ENCODE results near the gene DDAH2.

DDAH2 gene

DNA sequence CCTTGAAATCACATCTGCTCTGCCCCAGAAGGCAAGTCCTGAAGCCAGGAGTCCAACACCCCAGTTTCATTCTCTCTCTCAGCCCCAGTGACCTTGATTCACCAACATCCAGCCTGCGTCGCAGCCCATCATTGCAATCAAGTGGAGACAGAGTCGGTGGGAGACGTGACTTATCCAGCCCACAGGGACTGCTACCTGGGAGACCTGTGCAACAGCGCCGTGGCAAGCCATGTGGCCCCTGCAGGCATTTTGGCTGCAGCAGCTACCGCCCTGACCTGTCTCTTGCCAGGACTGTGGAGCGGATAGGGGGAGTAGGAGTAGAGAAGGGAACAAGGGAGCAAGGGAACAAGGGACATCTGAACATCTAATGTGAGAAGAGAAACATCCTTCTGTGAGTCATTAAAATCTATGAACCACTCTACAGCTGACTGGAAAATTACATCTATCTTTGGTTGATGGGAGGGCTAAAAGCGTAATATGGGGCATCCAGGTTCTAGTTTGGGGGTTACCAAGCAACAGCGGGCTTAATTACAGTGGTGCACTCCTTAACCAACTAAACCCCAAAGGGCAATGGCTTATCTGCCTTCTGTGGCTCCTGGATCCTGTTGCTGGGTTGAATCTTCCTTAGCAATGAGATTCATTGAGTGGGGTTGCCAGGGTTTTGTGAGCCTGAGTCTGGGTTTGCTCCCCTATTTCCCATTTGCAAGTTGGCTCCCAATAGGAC is 11.4 kb downstream of the DDAH2 start:
- H3K4me3 ChIP-seq (ENCODE audit: low read depth, low read length, poor library complexity, severe bottlenecking): no peak overlapping the region
- no peaks in the 10 kb centered on the region for H3K36me3 ChIP-seq (ENCODE audit: insufficient read depth, low read length)
- 0 out of 2 replicates have a peak, but pooled peaks cover 4% of the 10 kb centered on the region for H3F3A ChIP-seq (ENCODE audit: insufficient read depth, low read length)
- no peaks in the 10 kb centered on the region for H3K4me1 ChIP-seq (ENCODE audit: insufficient read depth, low read length, severe bottlenecking)
- H4K20me1 ChIP-seq (ENCODE audit: insufficient read depth, low read length): no peaks in the 10 kb centered on the region
- TF ChIP-seq EZH2 (IDR thresholded peaks at IDR 0.05; ENCODE audit: borderline replicate concordance, low read length): no peak
- TF ChIP-seq, protein P1, sequence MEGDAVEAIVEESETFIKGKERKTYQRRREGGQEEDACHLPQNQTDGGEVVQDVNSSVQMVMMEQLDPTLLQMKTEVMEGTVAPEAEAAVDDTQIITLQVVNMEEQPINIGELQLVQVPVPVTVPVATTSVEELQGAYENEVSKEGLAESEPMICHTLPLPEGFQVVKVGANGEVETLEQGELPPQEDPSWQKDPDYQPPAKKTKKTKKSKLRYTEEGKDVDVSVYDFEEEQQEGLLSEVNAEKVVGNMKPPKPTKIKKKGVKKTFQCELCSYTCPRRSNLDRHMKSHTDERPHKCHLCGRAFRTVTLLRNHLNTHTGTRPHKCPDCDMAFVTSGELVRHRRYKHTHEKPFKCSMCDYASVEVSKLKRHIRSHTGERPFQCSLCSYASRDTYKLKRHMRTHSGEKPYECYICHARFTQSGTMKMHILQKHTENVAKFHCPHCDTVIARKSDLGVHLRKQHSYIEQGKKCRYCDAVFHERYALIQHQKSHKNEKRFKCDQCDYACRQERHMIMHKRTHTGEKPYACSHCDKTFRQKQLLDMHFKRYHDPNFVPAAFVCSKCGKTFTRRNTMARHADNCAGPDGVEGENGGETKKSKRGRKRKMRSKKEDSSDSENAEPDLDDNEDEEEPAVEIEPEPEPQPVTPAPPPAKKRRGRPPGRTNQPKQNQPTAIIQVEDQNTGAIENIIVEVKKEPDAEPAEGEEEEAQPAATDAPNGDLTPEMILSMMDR (IDR thresholded peaks at IDR 0.05; ENCODE audit: low read length): peak; percentile 48
- H3K27me3 ChIP-seq (ENCODE audit: insufficient read depth, low read length): peaks cover 4% of the 10 kb centered on the region; the same call in 1 of the 2 replicates
- no peak overlapping the region for H2AFZ ChIP-seq (ENCODE audit: low read length)
- no peak overlapping the region for H3K9ac ChIP-seq (ENCODE audit: low read length)
- H3K9me2 ChIP-seq (ENCODE audit: low read depth, low read length): no peaks in the 10 kb centered on the region
- H3K79me2 ChIP-seq (ENCODE audit: insufficient read depth, low read length): no peaks in the 10 kb centered on the region
- no peak overlapping the region for H3K4me2 ChIP-seq (ENCODE audit: low read length)
- H3K27ac ChIP-seq (ENCODE audit: low read depth, low read length, poor library complexity, severe bottlenecking): no peak overlapping the region
- no peaks in the 10 kb centered on the region for H3K9me3 ChIP-seq (ENCODE audit: low read length)

DNA sequence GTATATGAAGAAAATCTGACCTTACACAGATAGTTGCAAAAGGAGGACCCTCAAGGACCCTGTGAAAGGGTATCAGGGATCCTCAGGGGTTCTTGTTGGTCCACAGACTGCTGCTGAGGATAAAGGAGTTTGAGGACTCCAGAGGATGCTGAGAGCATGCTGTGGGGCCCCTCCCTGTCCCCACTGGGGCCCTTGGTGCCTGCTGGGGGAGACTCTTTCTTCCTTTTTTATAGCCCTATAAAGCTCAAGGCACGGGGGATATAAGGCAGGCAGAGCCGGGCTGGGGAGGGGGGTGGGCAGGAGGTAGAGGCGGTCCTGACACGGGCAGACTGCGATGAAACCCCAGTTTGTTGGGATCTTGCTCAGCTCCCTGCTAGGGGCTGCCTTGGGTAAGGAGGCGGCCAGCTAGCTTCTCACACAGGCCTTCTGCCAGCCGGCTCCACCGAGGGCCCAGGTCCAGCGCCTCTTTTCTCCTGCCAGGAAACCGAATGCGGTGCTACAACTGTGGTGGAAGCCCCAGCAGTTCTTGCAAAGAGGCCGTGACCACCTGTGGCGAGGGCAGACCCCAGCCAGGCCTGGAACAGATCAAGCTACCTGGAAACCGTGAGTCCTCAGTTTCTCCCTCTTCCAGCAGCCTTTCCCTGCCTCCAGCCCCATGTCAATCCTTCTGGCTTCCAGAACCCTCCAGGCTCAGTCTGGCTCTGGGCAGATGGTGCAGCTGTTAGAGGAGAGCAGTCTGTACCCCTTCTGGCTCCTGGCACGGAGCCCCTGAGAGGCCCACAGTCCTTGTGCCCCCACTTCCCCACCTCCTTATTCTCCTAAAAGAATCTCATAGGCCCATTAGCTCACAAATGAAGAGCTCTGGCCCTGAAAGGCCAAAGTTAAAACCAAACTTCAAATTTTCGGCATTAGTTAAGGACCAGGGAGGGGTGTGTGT is 13.8 kb downstream of the DDAH2 start, which contains the start of gene LY6G6D:
LY6G6D (plus strand) TSS at position 327 of the 937 bp plus-strand sequence; CDS start at position 335, 8 bp downstream.
- Histone ChIP-seq H3K27ac (ENCODE audit: low read depth, low read length, poor library complexity, severe bottlenecking) (no peak within 1 kb of the TSS), H3K4me1 (ENCODE audit: insufficient read depth, low read length, severe bottlenecking) (no peaks in the 10 kb centered on the region)

More for the DNA sequence above, 13.8 kb downstream of the DDAH2 start, which contains the start of gene LY6G6D:
- Histone ChIP-seq H3K9me3 (ENCODE audit: low read length) (no peaks in the 10 kb centered on the region), H3K4me2 (ENCODE audit: low read length) (no peak within 1 kb of the TSS), H3K4me3 (ENCODE audit: low read depth, low read length, poor library complexity, severe bottlenecking) (no peak within 1 kb of the TSS), H3K79me2 (ENCODE audit: insufficient read depth, low read length) (no peaks in the 10 kb centered on the region), H3K9ac (ENCODE audit: low read length) (no peak within 1 kb of the TSS), H3K9me2 (ENCODE audit: low read depth, low read length) (no peaks in the 10 kb centered on the region), H3K36me3 (ENCODE audit: insufficient read depth, low read length) (no peaks in the 10 kb centered on the region), H3F3A (ENCODE audit: insufficient read depth, low read length) (0 out of 2 replicates have a peak, but pooled peaks cover 4% of the 10 kb centered on the region), H4K20me1 (ENCODE audit: insufficient read depth, low read length) (no peaks in the 10 kb centered on the region), H2AFZ (ENCODE audit: low read length) (no peak within 1 kb of the TSS), H3K27me3 (ENCODE audit: insufficient read depth, low read length) (peaks cover 10% of the 10 kb centered on the region; the same call in 1 of the 2 replicates)
- TF ChIP-seq EZH2 (IDR thresholded peaks at IDR 0.05; ENCODE audit: borderline replicate concordance, low read length): no peak
- TF ChIP-seq, protein P1 (IDR thresholded peaks at IDR 0.05; ENCODE audit: low read length): no peak

Data from OCI-LY1 (cell line).